ENCODE data around the gene MYBPHL. TPM values are rescaled to one million over a fixed set of nuclear protein-coding genes. Genes with fewer than 3 reads are reported as not detected.

MYBPHL gene
- total and polyA plus RNA-seq, 2 experiments from 2014 or later = not detected

GRCh38 chr1:109250454-109251276 is 56.1 kb downstream of the MYBPHL start:
- Histone ChIP-seq H3K4me2 (peak overlapping the region; percentile 84), H3K36me3 (ENCODE audit: insufficient read depth) (no peaks in the 10 kb centered on the region), H2AFZ (no peak overlapping the region), H3K27me3 (ENCODE audit: insufficient read depth) (peaks cover 12% of the 10 kb centered on the region), H3F3A (replicated peaks; ENCODE audit: low read depth) (no peaks in the 10 kb centered on the region), H3K4me3 (peak overlapping the region; percentile 57), H4K20me1 (replicated peaks; ENCODE audit: insufficient read depth) (no peaks in the 10 kb centered on the region), H3K27ac (ENCODE audit: low read depth) (no peak overlapping the region), H3K79me2 (replicated peaks; ENCODE audit: insufficient read depth) (peaks cover 11% of the 10 kb centered on the region; the same call in 1 of the 2 replicates), H3K9me2 (ENCODE audit: insufficient read depth) (no peaks in the 10 kb centered on the region), H3K4me1 (ENCODE audit: insufficient read depth) (peaks cover 38% of the 10 kb centered on the region)
- peaks cover 29% of the 10 kb centered on the region for H3K4me1 Mint-ChIP-seq
- TF ChIP-seq ZNF331 (CRISPR knock-in tag; IDR thresholded peaks at IDR 0.05; ENCODE audit: low read depth) = no peak
- H3K27me3 Mint-ChIP-seq (ENCODE audit: insufficient read depth, low read depth, poor library complexity) = peaks cover 26% of the 10 kb centered on the region
- H3K9me3 Mint-ChIP-seq = peaks cover 17% of the 10 kb centered on the region; the same call in 2 of the 3 replicates
- DNase-seq (ENCODE audit: low spot score) (no peak), ATAC-seq (no peak)
- H3K36me3 Mint-ChIP-seq (ENCODE audit: low read depth) = peaks cover 28% of the 10 kb centered on the region
- H3K4me3 Mint-ChIP-seq = peak overlapping the region; percentile 70
- H3K27ac Mint-ChIP-seq = no peak overlapping the region

DNA sequence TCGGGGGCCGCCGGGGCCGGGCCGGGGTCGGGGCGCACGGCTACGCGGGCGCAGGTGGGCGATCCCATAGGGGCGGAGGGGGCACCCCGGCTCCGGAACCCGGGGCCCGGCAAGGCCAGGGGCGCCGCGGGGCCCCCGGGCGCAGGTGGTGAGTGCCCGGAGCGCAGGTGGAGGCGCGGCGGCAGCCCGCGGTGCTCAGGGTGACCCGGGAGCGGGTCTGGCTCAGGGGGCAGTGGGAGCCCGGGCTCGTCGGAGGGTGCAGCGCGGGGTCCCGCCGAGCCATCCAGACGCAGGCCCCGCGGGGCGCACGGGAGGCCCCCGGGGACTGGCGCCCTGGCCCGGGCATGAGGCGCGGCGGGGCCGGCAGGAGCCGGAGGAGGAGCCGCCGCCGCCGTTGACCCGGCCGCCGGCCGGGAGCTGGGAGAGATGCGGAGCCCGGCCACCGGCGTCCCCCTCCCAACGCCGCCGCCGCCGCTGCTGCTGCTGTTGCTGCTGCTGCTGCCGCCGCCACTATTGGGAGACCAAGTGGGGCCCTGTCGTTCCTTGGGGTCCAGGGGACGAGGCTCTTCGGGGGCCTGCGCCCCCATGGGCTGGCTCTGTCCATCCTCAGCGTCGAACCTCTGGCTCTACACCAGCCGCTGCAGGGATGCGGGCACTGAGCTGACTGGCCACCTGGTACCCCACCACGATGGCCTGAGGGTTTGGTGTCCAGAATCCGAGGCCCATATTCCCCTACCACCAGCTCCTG is 57.0 kb downstream of the MYBPHL start:
- Histone ChIP-seq H2AFZ (no peak overlapping the region), H3K4me2 (peak overlapping the region; percentile 84), H3F3A (replicated peaks; ENCODE audit: low read depth) (no peaks in the 10 kb centered on the region), H3K4me3 (peak overlapping the region; percentile 57), H3K36me3 (ENCODE audit: insufficient read depth) (no peaks in the 10 kb centered on the region), H3K4me1 (ENCODE audit: insufficient read depth) (peaks cover 30% of the 10 kb centered on the region), H3K27ac (ENCODE audit: low read depth) (no peak overlapping the region), H4K20me1 (replicated peaks; ENCODE audit: insufficient read depth) (no peaks in the 10 kb centered on the region), H3K79me2 (replicated peaks; ENCODE audit: insufficient read depth) (peaks cover 8% of the 10 kb centered on the region; the same call in 1 of the 2 replicates), H3K27me3 (ENCODE audit: insufficient read depth) (peaks cover 12% of the 10 kb centered on the region), H3K9me2 (ENCODE audit: insufficient read depth) (no peaks in the 10 kb centered on the region)
- Mint-ChIP-seq H3K9me3 (peaks cover 17% of the 10 kb centered on the region; the same call in 2 of the 3 replicates), H3K4me3 (peak overlapping the region; percentile 70), H3K27me3 (ENCODE audit: insufficient read depth, low read depth, poor library complexity) (peaks cover 25% of the 10 kb centered on the region), H3K27ac (no peak overlapping the region), H3K36me3 (ENCODE audit: low read depth) (peaks cover 28% of the 10 kb centered on the region), H3K4me1 (peaks cover 20% of the 10 kb centered on the region)
- DNase-seq (ENCODE audit: low spot score) (peak; percentile 51), ATAC-seq (peak; percentile 10; the same call in 2 of the 3 replicates)
- TF ChIP-seq ZNF331 (CRISPR knock-in tag; IDR thresholded peaks at IDR 0.05; ENCODE audit: low read depth) (no peak), STAT1 (IDR thresholded peaks at IDR 0.05; ENCODE audit: unreplicated experiment) (no peak), REST (IDR thresholded peaks at IDR 0.05; ENCODE audit: unreplicated experiment) (no peak), ETS1 (IDR thresholded peaks at IDR 0.05) (no peak), ZNF114 (CRISPR knock-in tag; IDR thresholded peaks at IDR 0.05) (no peak), JUNB (IDR thresholded peaks at IDR 0.05; ENCODE audit: unreplicated experiment) (no peak)
- TF ChIP-seq, protein P1, sequence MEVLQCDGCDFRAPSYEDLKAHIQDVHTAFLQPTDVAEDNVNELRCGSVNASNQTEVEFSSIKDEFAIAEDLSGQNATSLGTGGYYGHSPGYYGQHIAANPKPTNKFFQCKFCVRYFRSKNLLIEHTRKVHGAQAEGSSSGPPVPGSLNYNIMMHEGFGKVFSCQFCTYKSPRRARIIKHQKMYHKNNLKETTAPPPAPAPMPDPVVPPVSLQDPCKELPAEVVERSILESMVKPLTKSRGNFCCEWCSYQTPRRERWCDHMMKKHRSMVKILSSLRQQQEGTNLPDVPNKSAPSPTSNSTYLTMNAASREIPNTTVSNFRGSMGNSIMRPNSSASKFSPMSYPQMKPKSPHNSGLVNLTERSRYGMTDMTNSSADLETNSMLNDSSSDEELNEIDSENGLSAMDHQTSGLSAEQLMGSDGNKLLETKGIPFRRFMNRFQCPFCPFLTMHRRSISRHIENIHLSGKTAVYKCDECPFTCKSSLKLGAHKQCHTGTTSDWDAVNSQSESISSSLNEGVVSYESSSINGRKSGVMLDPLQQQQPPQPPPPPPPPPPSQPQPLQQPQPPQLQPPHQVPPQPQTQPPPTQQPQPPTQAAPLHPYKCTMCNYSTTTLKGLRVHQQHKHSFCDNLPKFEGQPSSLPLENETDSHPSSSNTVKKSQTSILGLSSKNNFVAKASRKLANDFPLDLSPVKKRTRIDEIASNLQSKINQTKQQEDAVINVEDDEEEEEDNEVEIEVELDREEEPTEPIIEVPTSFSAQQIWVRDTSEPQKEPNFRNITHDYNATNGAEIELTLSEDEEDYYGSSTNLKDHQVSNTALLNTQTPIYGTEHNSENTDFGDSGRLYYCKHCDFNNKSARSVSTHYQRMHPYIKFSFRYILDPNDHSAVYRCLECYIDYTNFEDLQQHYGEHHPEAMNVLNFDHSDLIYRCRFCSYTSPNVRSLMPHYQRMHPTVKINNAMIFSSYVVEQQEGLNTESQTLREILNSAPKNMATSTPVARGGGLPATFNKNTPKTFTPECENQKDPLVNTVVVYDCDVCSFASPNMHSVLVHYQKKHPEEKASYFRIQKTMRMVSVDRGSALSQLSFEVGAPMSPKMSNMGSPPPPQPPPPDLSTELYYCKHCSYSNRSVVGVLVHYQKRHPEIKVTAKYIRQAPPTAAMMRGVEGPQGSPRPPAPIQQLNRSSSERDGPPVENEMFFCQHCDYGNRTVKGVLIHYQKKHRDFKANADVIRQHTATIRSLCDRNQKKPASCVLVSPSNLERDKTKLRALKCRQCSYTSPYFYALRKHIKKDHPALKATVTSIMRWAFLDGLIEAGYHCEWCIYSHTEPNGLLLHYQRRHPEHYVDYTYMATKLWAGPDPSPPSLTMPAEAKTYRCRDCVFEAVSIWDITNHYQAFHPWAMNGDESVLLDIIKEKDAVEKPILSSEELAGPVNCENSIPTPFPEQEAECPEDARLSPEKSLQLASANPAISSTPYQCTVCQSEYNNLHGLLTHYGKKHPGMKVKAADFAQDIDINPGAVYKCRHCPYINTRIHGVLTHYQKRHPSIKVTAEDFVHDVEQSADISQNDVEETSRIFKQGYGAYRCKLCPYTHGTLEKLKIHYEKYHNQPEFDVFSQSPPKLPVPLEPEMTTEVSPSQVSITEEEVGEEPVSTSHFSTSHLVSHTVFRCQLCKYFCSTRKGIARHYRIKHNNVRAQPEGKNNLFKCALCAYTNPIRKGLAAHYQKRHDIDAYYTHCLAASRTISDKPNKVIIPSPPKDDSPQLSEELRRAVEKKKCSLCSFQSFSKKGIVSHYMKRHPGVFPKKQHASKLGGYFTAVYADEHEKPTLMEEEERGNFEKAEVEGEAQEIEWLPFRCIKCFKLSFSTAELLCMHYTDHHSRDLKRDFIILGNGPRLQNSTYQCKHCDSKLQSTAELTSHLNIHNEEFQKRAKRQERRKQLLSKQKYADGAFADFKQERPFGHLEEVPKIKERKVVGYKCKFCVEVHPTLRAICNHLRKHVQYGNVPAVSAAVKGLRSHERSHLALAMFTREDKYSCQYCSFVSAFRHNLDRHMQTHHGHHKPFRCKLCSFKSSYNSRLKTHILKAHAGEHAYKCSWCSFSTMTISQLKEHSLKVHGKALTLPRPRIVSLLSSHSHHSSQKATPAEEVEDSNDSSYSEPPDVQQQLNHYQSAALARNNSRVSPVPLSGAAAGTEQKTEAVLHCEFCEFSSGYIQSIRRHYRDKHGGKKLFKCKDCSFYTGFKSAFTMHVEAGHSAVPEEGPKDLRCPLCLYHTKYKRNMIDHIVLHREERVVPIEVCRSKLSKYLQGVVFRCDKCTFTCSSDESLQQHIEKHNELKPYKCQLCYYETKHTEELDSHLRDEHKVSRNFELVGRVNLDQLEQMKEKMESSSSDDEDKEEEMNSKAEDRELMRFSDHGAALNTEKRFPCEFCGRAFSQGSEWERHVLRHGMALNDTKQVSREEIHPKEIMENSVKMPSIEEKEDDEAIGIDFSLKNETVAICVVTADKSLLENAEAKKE (CRISPR knock-in tag; IDR thresholded peaks at IDR 0.05) = no peak

Data from GM23338 (cell line).